Right ventricle myocardium inferior (tissue), 1 donor: ENCODE results near the gene ELFN1. TPM values are rescaled to one million over a fixed set of nuclear protein-coding genes. Genes with fewer than 3 reads are reported as not detected.

Source experiments
- ATAC-seq: fragments of 200-7000 bp; cut with Tn5 transposase; one replicate; pipeline ENCODE4 v1.9.1; 2020; ENCODE audit warnings: mild to moderate bottlenecking, moderate library complexity
- DNase-seq: peaks from one replicate; pipeline ENCODE4 v3.0.0; 2021; ENCODE audit errors: missing footprints
- intact Hi-C: fragments of 100-400 bp; cut with DNase I; formaldehyde crosslinking; loops from one replicate; pipeline ENCODE4 v1.11.0; 2022
- long read RNA-seq: library from polyadenylated mRNA; unstranded; transcript quantifications from one replicate; pipeline ENCODE4 v2.0.0, GENCODE V29; 2021
- total RNA-seq: library from RNA; stranded (reverse); fragmentation: NEBNext Ultra II Directional; extraction: Animal tissue kit (Norgen Biotek cat#: 25700); gene quantifications from one replicate; pipeline ENCODE4 v1.2.1, GENCODE V29; 2021
- donor health status: DM: no; HTN: yes; CAD: no; lungs with severe emphysema.

The ELFN1 gene
- total RNA-seq: 10.7 TPM
- long read RNA-seq, partial matches to known transcripts: 0 of 3 reads
- long read RNA-seq, other reads (novel, unspliced or antisense): 3 of 3 reads

- DNase-seq (peak; percentile 73), ATAC-seq (peak; percentile 14)
- intact Hi-C loops: loop anchor here (5.0 kb wide), 1 partner anchor 72 kb away; no protein-coding TSS in a partner anchor
Measured at GRCh38 chr7:1669954-1670893, at the start of gene ELFN1. Gene ELFN1 (plus strand): TSS chr7:1670277. CDS start chr7:1744597, 74,320 bp downstream.

- DNase-seq (no peak), ATAC-seq (no peak)
- intact Hi-C loops: no loop called here
Measured at GRCh38 chr7:1620835-1621234, 49.2 kb upstream of the ELFN1 start.

GRCh38 chr7:1621718-1622117 lies 48.4 kb upstream of the ELFN1 start:
- intact Hi-C loops: no loop called here
- no peak for ATAC-seq
- DNase-seq: no peak

DNA sequence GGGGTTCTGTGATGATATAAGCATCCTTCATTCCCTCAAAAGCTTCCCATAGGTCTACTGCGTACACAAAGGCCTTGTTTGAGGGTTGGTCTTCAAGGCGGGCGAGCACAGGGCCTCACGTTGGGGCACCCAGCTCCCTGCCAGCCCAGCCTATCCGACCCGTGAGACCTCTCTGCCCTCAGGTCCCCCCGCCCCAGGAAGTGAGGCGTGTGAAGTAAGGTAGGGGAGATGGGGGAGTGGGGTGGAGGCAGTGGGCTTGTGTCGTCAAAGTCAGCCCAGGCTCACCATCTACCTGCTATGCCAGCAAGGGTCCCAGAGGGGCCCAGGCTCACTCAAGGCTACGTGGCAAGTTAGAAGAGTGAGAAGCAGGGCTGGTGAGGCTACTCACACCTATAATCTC lies 47.6 kb upstream of the ELFN1 start:
- intact Hi-C loops: no loop called here
- ATAC-seq (no peak), DNase-seq (no peak)

- ATAC-seq (no peak), DNase-seq (no peak)
- intact Hi-C loops: no loop called here
Measured at GRCh38 chr7:1623810-1624209, 46.3 kb upstream of the ELFN1 start.

DNA sequence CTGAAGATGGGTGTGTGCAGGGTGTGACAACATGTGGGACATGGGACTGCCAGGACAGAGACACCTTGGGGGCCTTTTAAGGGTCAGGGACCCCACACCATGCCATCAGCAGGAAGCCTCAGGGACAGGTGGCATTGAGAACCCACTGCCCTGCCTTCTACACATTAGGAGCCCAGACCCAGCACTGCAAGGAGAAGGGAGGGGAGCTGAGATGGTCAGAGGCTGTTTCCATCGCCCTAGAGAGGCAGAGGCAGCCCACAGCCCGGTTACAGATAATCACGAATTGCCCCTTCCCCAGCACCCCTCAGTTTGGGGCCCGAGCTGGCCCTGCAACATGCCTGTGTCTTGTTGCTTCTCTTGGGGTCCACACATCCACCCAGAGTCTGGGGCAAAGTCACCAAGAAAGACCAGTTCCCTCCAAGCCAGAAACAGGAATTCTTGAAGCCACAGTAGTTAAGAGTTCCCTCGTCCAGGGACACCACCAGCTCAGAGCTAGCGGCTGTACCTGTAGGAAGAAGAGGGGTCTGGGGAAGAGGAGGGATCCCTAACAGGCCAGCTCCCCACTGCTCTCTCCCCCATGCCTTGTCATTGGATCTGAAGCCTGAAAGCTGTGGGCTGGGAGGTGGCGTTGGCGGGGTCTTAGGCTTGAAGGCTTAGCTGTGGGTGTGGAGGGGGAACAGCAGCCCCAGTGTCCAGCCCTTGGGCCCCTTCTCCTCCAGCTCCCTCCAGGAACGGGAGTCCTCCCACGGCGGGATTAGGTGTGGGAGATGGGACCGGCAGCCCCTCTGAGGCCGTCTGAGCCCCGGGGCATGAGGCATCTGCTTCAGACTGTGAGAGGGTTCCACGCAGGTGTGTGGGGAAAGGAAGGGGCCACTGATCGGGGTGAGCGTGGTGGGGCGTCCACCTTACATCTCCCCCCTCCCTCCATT lies 44.8 kb upstream of the ELFN1 start:
- DNase-seq: no peak
- ATAC-seq: no peak
- intact Hi-C loops: no loop called here

DNA sequence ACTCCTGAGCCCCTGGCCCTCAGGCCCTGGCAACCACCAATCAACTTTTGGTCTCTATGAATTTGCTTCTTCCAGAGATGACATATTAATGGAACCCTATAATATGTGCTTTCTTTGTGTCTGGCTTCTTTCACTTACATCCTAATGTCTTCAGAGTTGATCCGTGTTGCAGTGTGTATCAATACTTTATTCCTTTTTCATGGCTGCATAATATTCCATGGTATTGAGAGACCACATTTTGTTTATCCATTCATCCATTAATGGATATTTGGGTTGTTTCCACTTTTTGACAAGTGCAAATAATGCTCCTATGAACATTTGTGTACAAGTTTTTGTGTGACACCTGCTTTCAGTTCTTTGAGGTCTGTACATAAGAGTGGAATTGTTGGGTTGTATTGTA lies 43.3 kb upstream of the ELFN1 start:
- ATAC-seq (no peak), DNase-seq (no peak)
- intact Hi-C loops: no loop called here

GRCh38 chr7:1630700-1631336 lies 39.3 kb upstream of the ELFN1 start:
- intact Hi-C loops: no loop called here
- ATAC-seq (no peak), DNase-seq (no peak)

DNA sequence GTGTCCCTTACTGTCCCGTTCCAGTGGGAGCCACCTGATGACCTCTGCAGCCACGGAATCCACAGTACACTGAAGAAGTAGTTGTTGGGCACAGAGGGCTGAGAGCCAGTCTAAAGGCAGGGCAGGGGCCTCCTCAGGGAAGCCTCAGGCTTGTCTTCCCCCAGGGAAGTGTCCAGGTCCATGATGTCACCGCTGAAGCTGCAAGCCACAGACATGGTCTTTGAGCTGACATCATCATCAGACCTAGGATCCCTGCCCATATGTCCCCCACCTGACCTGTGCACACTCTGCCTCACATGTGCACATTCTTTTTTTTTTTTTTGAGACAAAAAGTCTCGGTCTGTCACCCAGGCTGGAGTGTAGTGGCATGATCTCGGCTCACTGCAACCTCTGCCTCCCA lies 38.4 kb upstream of the ELFN1 start:
- intact Hi-C loops: no loop called here

DNA sequence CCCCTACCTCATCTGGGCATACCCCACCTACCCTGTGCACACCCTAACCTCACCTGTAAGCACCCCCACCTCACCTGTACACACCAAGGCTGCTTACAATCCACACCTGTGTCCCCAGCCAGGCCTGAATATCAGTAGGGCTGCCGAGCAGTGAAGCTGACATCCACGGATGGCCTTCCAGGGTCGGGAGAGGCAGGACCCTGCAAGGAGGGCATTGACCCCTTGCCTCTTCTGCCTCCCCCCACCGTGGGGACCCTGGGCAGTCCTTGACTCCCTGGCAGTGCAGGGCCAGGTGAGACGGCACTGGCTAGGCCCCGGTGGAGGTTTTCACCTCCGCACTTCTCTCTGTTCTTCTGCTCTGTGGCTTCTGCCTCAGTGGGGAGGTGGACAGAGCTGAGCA lies 37.6 kb upstream of the ELFN1 start:
- intact Hi-C loops: no loop called here
- DNase-seq (peak; percentile 57), ATAC-seq (no peak)

More for the DNA sequence above, 38.4 kb upstream of the ELFN1 start:
- DNase-seq (no peak), ATAC-seq (no peak)

- DNase-seq (no peak), ATAC-seq (no peak)
- intact Hi-C loops: no loop called here
Measured at GRCh38 chr7:1632916-1633785, 36.9 kb upstream of the ELFN1 start.

DNA sequence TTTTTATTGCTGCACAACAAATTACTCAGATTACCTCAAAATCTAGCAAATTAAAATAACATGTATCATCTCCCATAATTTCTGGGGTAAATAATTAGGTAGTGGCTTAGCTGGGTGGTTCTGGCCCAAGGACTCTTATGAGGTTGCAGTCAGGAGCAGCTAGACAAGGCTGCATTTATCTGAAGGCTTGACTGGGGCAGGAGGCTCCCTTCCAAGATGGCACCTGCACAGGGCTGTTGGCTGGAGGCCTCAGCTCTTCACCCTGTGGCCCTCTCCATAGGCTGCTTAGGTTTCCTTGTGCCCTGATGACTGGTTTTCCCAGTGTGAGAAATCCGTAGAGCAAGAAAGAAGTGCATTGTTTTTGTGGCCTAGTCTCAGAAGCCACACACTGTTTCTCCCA lies 34.7 kb upstream of the ELFN1 start:
- no peak for DNase-seq
- intact Hi-C loops: no loop called here
- ATAC-seq: no peak

DNA sequence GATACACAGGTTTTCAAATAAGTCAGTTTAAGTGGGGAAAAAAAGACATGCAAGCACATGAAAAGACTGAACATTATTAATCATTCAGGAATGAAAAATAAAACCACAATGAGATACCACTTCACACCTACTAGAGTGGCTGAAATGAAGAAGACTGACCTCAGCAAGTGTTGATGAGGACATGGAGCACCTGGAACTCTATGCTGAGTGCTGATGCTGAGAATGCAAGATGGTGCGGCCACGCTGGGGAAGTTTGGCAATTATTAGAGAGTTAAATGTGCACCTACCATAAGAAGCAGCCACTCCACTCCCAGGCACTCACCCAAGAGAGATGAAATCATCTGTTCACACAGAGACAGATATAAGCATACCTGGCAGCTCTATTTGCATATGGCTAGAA lies 32.9 kb upstream of the ELFN1 start:
- ATAC-seq (no peak), DNase-seq (no peak)
- intact Hi-C loops: no loop called here

- ATAC-seq (peak; percentile 45), DNase-seq (no peak)
- intact Hi-C loops: no loop called here
Measured at GRCh38 chr7:1638215-1638661, 31.8 kb upstream of the ELFN1 start.

DNA sequence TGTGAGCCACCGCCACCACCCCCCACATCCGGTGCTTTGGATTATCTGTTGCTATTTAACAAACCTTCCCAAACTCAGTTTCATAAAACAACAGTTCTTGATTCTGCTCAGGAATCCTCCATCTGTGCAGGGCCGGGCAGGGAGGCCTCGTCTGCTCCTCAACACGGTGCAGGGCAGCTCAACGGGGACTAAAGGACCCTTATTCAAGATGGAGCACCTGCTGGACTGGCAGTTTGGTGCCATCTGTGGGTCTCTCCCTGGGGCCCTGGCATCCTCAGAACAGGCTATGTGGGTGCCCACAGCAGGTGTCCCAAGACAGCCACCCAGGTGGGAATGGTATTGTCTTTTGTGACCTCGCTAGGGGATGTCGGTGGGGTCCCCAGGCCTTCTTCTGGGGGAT lies 31.0 kb upstream of the ELFN1 start:
- ATAC-seq (no peak), DNase-seq (no peak)
- intact Hi-C loops: no loop called here

DNA sequence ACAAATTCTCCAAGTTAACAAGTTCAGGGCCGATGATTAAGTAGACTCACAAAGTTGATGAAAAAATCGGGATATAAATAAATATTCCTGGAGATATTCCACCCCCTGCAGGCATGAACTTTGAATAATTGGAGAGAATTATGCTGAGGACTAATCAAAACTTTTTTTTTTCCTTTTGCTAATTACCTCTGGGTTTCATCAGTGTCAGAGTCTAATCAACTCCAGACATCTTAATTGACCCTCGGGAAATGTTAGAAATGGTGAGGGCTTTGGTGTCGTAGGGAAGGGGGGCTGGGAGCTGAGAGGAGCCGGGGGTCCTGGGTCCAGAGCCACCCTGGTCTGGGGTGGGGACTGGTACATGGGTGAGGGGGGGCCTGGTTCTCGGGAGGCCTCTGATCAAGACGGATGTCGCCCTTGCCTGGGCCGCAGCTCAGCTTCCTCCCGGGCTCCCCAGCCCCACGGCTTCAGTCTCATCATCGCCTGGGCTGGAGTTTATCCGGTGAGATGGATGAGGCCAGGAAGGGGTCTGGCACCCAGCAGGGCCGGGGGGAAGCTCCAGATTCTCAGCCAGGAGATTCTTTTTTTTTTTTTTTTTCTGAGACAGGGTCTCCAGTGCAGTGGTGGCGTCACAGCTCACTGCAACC lies 30.4 kb upstream of the ELFN1 start:
- ATAC-seq: no peak
- intact Hi-C loops: no loop called here

DNA sequence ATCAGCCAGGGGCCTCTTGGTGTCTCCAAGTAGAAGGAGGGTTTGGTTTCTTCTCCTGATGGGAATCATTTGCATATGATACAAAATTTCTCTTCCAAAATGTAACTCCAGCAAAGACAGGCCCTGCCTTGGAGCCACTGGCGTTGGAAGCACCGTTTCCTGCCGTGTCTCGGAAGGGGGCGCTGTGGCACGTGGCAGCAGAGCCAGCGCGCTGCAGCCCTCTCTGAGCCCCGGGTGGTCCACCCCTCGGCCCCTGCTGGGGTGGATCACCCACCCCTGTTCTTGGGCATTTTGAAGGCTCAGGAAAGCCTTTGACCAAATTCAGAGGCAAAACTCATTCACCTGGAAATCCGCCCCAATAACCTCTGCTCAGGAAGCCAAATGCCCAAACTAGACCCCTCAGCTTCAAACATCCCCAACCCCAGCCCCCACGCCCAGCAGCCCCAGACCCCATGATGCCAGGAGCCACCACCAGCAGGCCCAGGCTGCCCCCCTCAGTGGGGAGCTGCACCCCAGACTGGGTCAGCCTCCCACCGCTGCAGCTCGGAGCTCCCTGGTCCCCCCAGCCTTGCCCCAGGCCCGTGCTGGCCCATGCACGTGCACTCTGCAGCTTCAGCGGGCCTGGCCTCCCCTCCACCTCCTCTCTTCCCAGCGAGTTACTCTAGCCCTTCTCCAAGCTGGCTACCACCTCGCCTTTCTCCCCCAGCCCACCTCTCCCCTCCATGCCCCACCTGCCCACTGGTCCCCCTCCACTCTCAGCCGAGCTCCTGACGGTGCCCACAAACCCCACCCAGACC lies 29.5 kb upstream of the ELFN1 start:
- ATAC-seq (no peak), DNase-seq (no peak)
- intact Hi-C loops: no loop called here

More for the DNA sequence above, 30.4 kb upstream of the ELFN1 start:
- no peak for DNase-seq
